T follicular helper cell (primary cell): Measurements from ENCODE around the gene C5.
"Not testable (repeated sequence)": the region's sequence is repeated elsewhere in the genome, so short reads cannot be mapped to it uniquely, and the experiment has no call there.

Experiments used
- DNase-seq: peaks from one replicate; pipeline ENCODE4 v3.0.0-alpha.2; 2020; ENCODE audit warnings: low read depth

Gene C5

GRCh38 chr9:120979797-120980196 is 70.3 kb downstream of the C5 start:
- DNase-seq = no peak

- DNase-seq = no peak
Measured at GRCh38 chr9:120978987-120979386, 71.1 kb downstream of the C5 start.

- DNase-seq = no peak
Measured at GRCh38 chr9:120977321-120977720, 72.8 kb downstream of the C5 start.

- no peak for DNase-seq
Measured at GRCh38 chr9:120974921-120975320, 75.2 kb downstream of the C5 start.

- DNase-seq = no peak
Measured at GRCh38 chr9:120974181-120974580, 75.9 kb downstream of the C5 start.

GRCh38 chr9:120971938-120972337 is 78.1 kb downstream of the C5 start:
- no peak for DNase-seq

- DNase-seq = not testable (repeated sequence)
Measured at GRCh38 chr9:120971471-120971870, 78.6 kb downstream of the C5 start.

GRCh38 chr9:120970244-120970643 is 79.8 kb downstream of the C5 start:
- DNase-seq = no peak

GRCh38 chr9:120966013-120966369 is 84.1 kb downstream of the C5 start:
- no peak for DNase-seq

- DNase-seq = no peak
Measured at GRCh38 chr9:120965344-120966012, 84.6 kb downstream of the C5 start.

GRCh38 chr9:120961936-120962335 is 88.1 kb downstream of the C5 start:
- DNase-seq = no peak

GRCh38 chr9:120960001-120960400 is 90.1 kb downstream of the C5 start:
- no peak for DNase-seq

- no peak for DNase-seq
Measured at GRCh38 chr9:120956862-120957261, 93.2 kb downstream of the C5 start.

GRCh38 chr9:120951960-120952618 is 98.0 kb downstream of the C5 start:
- DNase-seq = no peak

- DNase-seq = no peak
Measured at GRCh38 chr9:120950421-120951388, 99.4 kb downstream of the C5 start.

- DNase-seq = no peak
Measured at GRCh38 chr9:120949290-120949689, 100.8 kb downstream of the C5 start.

GRCh38 chr9:120948824-120949223 is 101.3 kb downstream of the C5 start:
- DNase-seq = no peak

GRCh38 chr9:120947222-120947621 is 102.9 kb downstream of the C5 start:
- no peak for DNase-seq

GRCh38 chr9:120946259-120946658 is 103.8 kb downstream of the C5 start:
- no peak for DNase-seq

- no peak for DNase-seq
Measured at GRCh38 chr9:120944948-120945347, 105.1 kb downstream of the C5 start.

- DNase-seq = no peak
Measured at GRCh38 chr9:120944434-120944843, 105.6 kb downstream of the C5 start.

- DNase-seq = no peak
Measured at GRCh38 chr9:120942186-120943001, 107.7 kb downstream of the C5 start.
